HG03139 (cell line): ENCODE measurements around the gene PRL.

Experiments
- ATAC-seq: cut with Tn5 transposase; IDR thresholded peaks from one replicate; pipeline ENCODE4 v1.9.1; 2021; ENCODE audit not compliant: unreplicated experiment

Gene PRL

GRCh38 chr6:22295145-22295544 lies 1.7 kb downstream of the PRL start:
- ATAC-seq: no peak

GRCh38 chr6:22294301-22294700 lies 2.5 kb downstream of the PRL start:
- no peak for ATAC-seq

- ATAC-seq: no peak
Measured at GRCh38 chr6:22290045-22290444, 6.8 kb downstream of the PRL start.

GRCh38 chr6:22288721-22289120 lies 8.1 kb downstream of the PRL start:
- no peak for ATAC-seq

GRCh38 chr6:22284666-22285065 lies 12.2 kb downstream of the PRL start:
- no peak for ATAC-seq

GRCh38 chr6:22281341-22282085 lies 15.3 kb downstream of the PRL start:
- no peak for ATAC-seq

- no peak for ATAC-seq
Measured at GRCh38 chr6:22279427-22279826, 17.4 kb downstream of the PRL start.

- peak; percentile 67 for ATAC-seq
Measured at GRCh38 chr6:22271081-22271480, 25.8 kb downstream of the PRL start.

- no peak for ATAC-seq
Measured at GRCh38 chr6:22263748-22264147, 33.1 kb downstream of the PRL start.

GRCh38 chr6:22254886-22255285 lies 42.0 kb downstream of the PRL start:
- ATAC-seq: no peak

GRCh38 chr6:22253955-22254655 lies 42.7 kb downstream of the PRL start:
- no peak for ATAC-seq

- no peak for ATAC-seq
Measured at GRCh38 chr6:22251348-22251747, 45.5 kb downstream of the PRL start.

- no peak for ATAC-seq
Measured at GRCh38 chr6:22250486-22250885, 46.4 kb downstream of the PRL start.

- no peak for ATAC-seq
Measured at GRCh38 chr6:22249711-22250350, 47.0 kb downstream of the PRL start.

GRCh38 chr6:22248513-22249308 lies 48.1 kb downstream of the PRL start:
- no peak for ATAC-seq

GRCh38 chr6:22247916-22248482 lies 48.8 kb downstream of the PRL start:
- no peak for ATAC-seq

GRCh38 chr6:22240025-22240424 lies 56.8 kb downstream of the PRL start:
- ATAC-seq: no peak

- no peak for ATAC-seq
Measured at GRCh38 chr6:22239261-22239921, 57.4 kb downstream of the PRL start.

GRCh38 chr6:22238861-22239260 lies 58.0 kb downstream of the PRL start:
- no peak for ATAC-seq

- ATAC-seq: no peak
Measured at GRCh38 chr6:22237526-22237925, 59.3 kb downstream of the PRL start.
